Endodermal cell (in vitro differentiated cells): Measurements from ENCODE around the gene FYCO1. TPM values are rescaled to one million over a fixed set of nuclear protein-coding genes. Genes with fewer than 3 reads are reported as not detected.

Experiments used
- DNase-seq: peaks from one replicate; pipeline ENCODE4 v3.0.0-alpha.2; 2017
- H3K27ac ChIP-seq: 2 replicates; pipeline ENCODE4 v1.5.1; 2013; ENCODE audit warnings: mild to moderate bottlenecking, low read depth, low read length, moderate library complexity
- H3K27me3 ChIP-seq: 2 replicates; pipeline ENCODE4 v1.6.1; 2013; ENCODE audit warnings: mild to moderate bottlenecking, low read length, moderate library complexity; ENCODE audit not compliant: insufficient read depth, control insufficient read depth, poor library complexity, severe bottlenecking
- H3K36me3 ChIP-seq: 2 replicates; pipeline ENCODE4 v1.7.0; 2013; ENCODE audit warnings: mild to moderate bottlenecking, low read length, moderate library complexity; ENCODE audit not compliant: control insufficient read depth, insufficient read depth
- H3K4me1 ChIP-seq: one replicate; pipeline ENCODE4 v1.7.0; 2013; ENCODE audit warnings: low read length; ENCODE audit not compliant: control insufficient read depth, insufficient read depth
- H3K4me3 ChIP-seq: 2 replicates; pipeline ENCODE4 v1.5.1; 2013; ENCODE audit warnings: mild to moderate bottlenecking, low read length, moderate library complexity
- H3K9ac ChIP-seq: 2 replicates; pipeline ENCODE4 v1.6.1; 2013; ENCODE audit warnings: mild to moderate bottlenecking, low read length, moderate library complexity; ENCODE audit not compliant: poor library complexity, severe bottlenecking; ENCODE audit errors: extremely low read depth
- H3K9me3 ChIP-seq: 2 replicates; pipeline ENCODE4 v1.6.1; 2013; ENCODE audit warnings: mild to moderate bottlenecking, low read length, moderate library complexity; ENCODE audit not compliant: control insufficient read depth
- H3K27ac Mint-ChIP-seq: 2 replicates; pipeline ENCODE4 v1.8.0; 2020; ENCODE audit warnings: mixed read lengths
- H3K27me3 Mint-ChIP-seq: 2 replicates; pipeline ENCODE4 v1.8.0; 2021; ENCODE audit warnings: mild to moderate bottlenecking, mixed read lengths; ENCODE audit not compliant: insufficient read depth
- H3K36me3 Mint-ChIP-seq: 2 replicates; pipeline ENCODE4 v1.8.0; 2020; ENCODE audit warnings: low read depth, mixed read lengths
- H3K4me1 Mint-ChIP-seq: 2 replicates; pipeline ENCODE4 v1.8.0; 2020; ENCODE audit warnings: mixed read lengths
- H3K4me3 Mint-ChIP-seq: 2 replicates; pipeline ENCODE4 v1.8.0; 2020; ENCODE audit warnings: mild to moderate bottlenecking, moderate library complexity, mixed read lengths
- H3K9me3 Mint-ChIP-seq: 2 replicates; pipeline ENCODE4 v1.8.0; 2020; ENCODE audit warnings: mild to moderate bottlenecking, mixed read lengths
- WGBS, 2 experiments: methylation state at CpG; one replicate each; pipeline versions ENCODE4 v1.1.5 to v1.1.7; 2013; ENCODE audit warnings: missing lambda C conversion rate in 2 of 2, mixed read lengths in 1 of 2; ENCODE audit not compliant: insufficient coverage in 1 of 2, insufficient read length in 1 of 2; 5-methylcytosine and 5-hydroxymethylcytosine counted together
- total RNA-seq, 2 donors: library from RNA; stranded (reverse); fragmentation: NEBNext Ultra II Directional in 1 of 2; extraction: Animal tissue kit (Norgen Biotek cat#: 25700) in 1 of 2; gene quantifications; 2 replicates in 1 of 2; 3 replicates in 1 of 2; pipeline ENCODE4 v1.2.1, GENCODE V29; 2021
- TF ChIP-seq, protein P1 (sequence below): fragments of 200-600 bp; sonication (generic); conservative IDR thresholded peaks from 2 replicates; pipeline ENCODE4 v1.5.0; 2021; ENCODE audit warnings: antibody characterized with exemption, mild to moderate bottlenecking

Gene FYCO1
- total RNA-seq, 2 donors from 2014 or later = 11.3 to 11.8 TPM

DNA sequence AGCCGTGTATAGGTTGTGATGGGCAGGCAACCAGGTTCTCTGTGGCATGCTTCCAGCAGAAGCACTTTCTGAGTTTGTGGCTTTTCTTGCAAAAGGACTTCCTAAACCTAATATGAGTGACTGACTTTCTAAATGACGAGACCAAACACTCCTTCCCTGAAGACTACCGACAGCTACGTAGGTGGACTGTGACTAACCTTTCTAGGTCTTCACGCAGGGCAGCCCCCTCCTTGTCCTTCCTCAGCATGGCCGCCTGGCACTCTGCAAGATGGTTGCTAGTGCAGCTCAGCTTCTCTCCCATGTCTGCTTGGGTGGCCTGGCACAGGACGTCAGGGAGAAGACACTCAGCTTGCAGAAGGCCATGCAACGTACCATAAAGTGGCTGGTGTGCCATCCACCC is 31.5 kb downstream of the FYCO1 start:
- WGBS, 2 experiments = 92 to 97% methylated on average over 6 to 8 of the region's 8 CpGs
- no peak overlapping the region for H3K4me3 Mint-ChIP-seq
- no peak overlapping the region for H3K9ac ChIP-seq

DNA sequence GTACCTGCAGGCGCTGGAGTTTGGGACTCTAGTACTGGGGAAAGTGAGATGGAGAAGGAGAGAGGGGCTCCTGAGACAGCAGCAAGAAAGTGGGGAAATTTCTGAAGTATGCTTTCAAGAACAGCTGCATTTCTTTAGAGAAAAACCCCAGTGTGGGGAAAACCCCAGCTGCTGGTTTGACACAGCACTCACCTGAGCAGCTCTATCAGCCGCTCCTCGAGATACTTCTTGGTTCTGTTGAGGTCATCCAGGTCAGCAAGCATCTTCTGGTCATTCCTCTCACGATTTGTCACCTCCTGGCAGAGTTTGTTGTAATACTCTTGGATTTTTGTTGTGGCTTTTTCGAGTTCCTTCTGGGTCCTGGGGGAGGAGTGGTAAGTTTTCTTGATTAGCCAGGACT is 33.6 kb downstream of the FYCO1 start:
- Mint-ChIP-seq H3K27ac (no peak overlapping the region), H3K9me3 (no peaks in the 10 kb centered on the region), H3K4me1 (no peaks in the 10 kb centered on the region), H3K36me3 (peaks cover 63% of the 10 kb centered on the region), H3K4me3 (no peak overlapping the region), H3K27me3 (no peaks in the 10 kb centered on the region)
- Histone ChIP-seq H3K27ac (no peak overlapping the region), H3K36me3 (peaks cover 72% of the 10 kb centered on the region), H3K27me3 (no peaks in the 10 kb centered on the region), H3K4me3 (no peak overlapping the region), H3K4me1 (no peaks in the 10 kb centered on the region), H3K9ac (no peak overlapping the region), H3K9me3 (no peaks in the 10 kb centered on the region)
- DNase-seq = no peak
- TF ChIP-seq, protein P1, sequence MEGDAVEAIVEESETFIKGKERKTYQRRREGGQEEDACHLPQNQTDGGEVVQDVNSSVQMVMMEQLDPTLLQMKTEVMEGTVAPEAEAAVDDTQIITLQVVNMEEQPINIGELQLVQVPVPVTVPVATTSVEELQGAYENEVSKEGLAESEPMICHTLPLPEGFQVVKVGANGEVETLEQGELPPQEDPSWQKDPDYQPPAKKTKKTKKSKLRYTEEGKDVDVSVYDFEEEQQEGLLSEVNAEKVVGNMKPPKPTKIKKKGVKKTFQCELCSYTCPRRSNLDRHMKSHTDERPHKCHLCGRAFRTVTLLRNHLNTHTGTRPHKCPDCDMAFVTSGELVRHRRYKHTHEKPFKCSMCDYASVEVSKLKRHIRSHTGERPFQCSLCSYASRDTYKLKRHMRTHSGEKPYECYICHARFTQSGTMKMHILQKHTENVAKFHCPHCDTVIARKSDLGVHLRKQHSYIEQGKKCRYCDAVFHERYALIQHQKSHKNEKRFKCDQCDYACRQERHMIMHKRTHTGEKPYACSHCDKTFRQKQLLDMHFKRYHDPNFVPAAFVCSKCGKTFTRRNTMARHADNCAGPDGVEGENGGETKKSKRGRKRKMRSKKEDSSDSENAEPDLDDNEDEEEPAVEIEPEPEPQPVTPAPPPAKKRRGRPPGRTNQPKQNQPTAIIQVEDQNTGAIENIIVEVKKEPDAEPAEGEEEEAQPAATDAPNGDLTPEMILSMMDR = no peak
- WGBS, 2 experiments = 95 to 100% methylated on average over 3 to 5 of the region's 5 CpGs

More for the DNA sequence above, 31.5 kb downstream of the FYCO1 start:
- H3K9me3 ChIP-seq = no peaks in the 10 kb centered on the region
- H3K27ac ChIP-seq = no peak overlapping the region
- DNase-seq = no peak
- Mint-ChIP-seq H3K9me3 (no peaks in the 10 kb centered on the region), H3K27ac (no peak overlapping the region), H3K27me3 (no peaks in the 10 kb centered on the region), H3K36me3 (peaks cover 64% of the 10 kb centered on the region), H3K4me1 (no peaks in the 10 kb centered on the region)
- no peak overlapping the region for H3K4me3 ChIP-seq
- H3K36me3 ChIP-seq = peaks cover 60% of the 10 kb centered on the region
- no peaks in the 10 kb centered on the region for H3K27me3 ChIP-seq
- TF ChIP-seq, protein P1 = no peak
- H3K4me1 ChIP-seq = no peaks in the 10 kb centered on the region

DNA sequence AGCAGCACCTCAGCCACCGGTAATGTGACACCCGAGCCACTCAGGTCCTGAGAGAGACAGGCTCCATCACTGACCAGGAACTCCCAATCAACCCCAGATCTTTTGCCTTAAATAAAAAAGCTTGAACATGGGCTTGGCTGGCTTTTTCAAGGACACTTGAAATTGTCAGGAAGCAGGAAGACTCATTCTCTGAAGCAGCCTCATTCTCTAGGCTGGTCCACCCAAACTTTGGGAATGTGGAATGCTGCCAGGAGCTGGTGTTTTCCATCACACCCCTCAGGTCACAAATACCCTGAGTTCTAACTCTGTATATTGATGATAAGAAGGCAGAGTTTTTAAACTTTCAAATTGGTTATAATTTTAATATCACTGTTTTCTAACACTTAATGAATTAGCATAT is 35.3 kb downstream of the FYCO1 start:
- TF ChIP-seq, protein P1 = no peak
- Mint-ChIP-seq H3K36me3 (peaks cover 68% of the 10 kb centered on the region), H3K27me3 (no peaks in the 10 kb centered on the region), H3K27ac (no peak overlapping the region), H3K4me3 (no peak overlapping the region), H3K9me3 (no peaks in the 10 kb centered on the region), H3K4me1 (no peaks in the 10 kb centered on the region)
- H3K9ac ChIP-seq = no peak overlapping the region
- H3K4me1 ChIP-seq = no peaks in the 10 kb centered on the region
- no peaks in the 10 kb centered on the region for H3K9me3 ChIP-seq
- no peak overlapping the region for H3K4me3 ChIP-seq
- H3K27ac ChIP-seq = no peak overlapping the region
- H3K36me3 ChIP-seq = peaks cover 81% of the 10 kb centered on the region
- WGBS, 2 experiments = 95 to 97% methylated on average over 2 of the region's 2 CpGs
- no peaks in the 10 kb centered on the region for H3K27me3 ChIP-seq
- no peak for DNase-seq
